ENCODE data around the gene AGO4. TPM values are rescaled to one million over a fixed set of nuclear protein-coding genes. Genes with fewer than 3 reads are reported as not detected.
A peak's percentile ranks its signal among the peaks of the same experiment; 100 is the strongest.

AGO4 gene
- total and polyA plus RNA-seq, 2 of the 4 experiments (the other 2 are of a cell fraction): 8.2 to 9.2 TPM

DNA sequence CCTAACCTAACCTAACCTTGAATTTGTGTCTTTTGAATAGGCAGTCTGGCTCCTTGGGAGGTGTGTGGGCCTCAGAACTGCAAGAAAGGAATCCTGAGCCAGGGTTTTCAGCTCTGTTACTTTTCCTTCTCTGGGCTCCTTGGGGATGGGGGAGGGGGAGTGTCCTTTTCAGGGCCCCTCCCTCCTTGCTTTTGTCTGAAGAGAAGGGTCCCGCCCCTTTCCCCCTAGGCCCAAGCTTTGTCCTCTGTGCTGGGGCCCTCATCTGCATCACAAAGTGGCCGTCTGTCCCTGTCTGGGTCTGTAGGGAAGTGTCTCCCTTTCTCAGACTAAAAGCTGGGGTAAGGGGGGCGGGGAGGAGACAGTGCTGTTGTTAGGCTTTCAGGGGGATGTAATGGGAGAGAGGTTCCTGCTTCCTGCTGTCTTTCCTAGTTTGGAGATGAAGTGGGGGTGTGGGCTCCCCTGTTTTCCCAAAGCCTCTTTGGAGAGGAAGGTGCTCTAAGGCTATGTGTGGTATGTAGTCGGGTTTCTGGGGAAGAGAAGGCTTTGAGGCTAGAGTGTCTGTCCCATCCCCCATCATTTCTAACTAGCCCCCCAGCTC, 78.2 kb downstream of the AGO4 start:
- H3K27me3 ChIP-seq (ENCODE audit: control insufficient read depth, insufficient read depth, low read length): no peaks in the 10 kb centered on the region
- no peak overlapping the region for H3K14ac ChIP-seq (replicated peaks; ENCODE audit: low read depth, low read length)
- H3K4me1 ChIP-seq (ENCODE audit: control insufficient read depth, insufficient read depth, low read length): peaks cover 14% of the 10 kb centered on the region
- dilution Hi-C loops (cut with HindIII; ENCODE audit: low sequenced_read_pairs, unreplicated experiment) (no loop called here), intact Hi-C loops (cut with micrococcal nuclease) (no loop called here), in situ Hi-C loops (cut with MboI; ENCODE audit: low sequenced_read_pairs) (no loop called here)
- DNase-seq (no peak), ATAC-seq (ENCODE audit: low read depth) (no peak)
- no peak overlapping the region for H4K5ac ChIP-seq (ENCODE audit: low read depth, low read length)
- no peak overlapping the region for H2AK5ac ChIP-seq (ENCODE audit: low read depth, low read length)
- no peak overlapping the region for H2BK5ac ChIP-seq (ENCODE audit: low read depth, low read length, poor library complexity, severe bottlenecking)
- H3K4me2 ChIP-seq (ENCODE audit: low read depth, low read length): no peak overlapping the region; the same call in 1 of the 2 replicates
- no peak overlapping the region for H2BK15ac ChIP-seq (ENCODE audit: low read depth, low read length)
- no peak overlapping the region for H3K18ac ChIP-seq (ENCODE audit: low read depth, low read length)
- H4K91ac ChIP-seq (ENCODE audit: insufficient read depth, low read depth, low read length): no peak overlapping the region
- H2AFZ ChIP-seq (replicated peaks; ENCODE audit: low read length, poor library complexity): peak overlapping the region; percentile 34
- no TSS peak for BruUV-seq (replicated peaks)
- H3K4me3 ChIP-seq (ENCODE audit: insufficient read depth, low read depth, low read length): no peak overlapping the region
- H3K4ac ChIP-seq (ENCODE audit: low read depth, low read length): no peak overlapping the region
- H2BK20ac ChIP-seq (ENCODE audit: low read depth, low read length): no peak overlapping the region
- no peak overlapping the region for H3K56ac ChIP-seq (ENCODE audit: extremely low read depth, insufficient read depth, low read length)
- peaks cover 4% of the 10 kb centered on the region; the same call in 1 of the 2 replicates for H3K36me3 ChIP-seq (ENCODE audit: control insufficient read depth, insufficient read depth, low read length)
- peaks cover 31% of the 10 kb centered on the region for H4K20me1 ChIP-seq (ENCODE audit: insufficient read depth, low read length)
- TF ChIP-seq RAD21 (IDR thresholded peaks at IDR 0.05; ENCODE audit: low read length) (no peak), CEBPB (IDR thresholded peaks at IDR 0.05; ENCODE audit: low read depth, low read length) (no peak), SMC3 (IDR thresholded peaks at IDR 0.05; ENCODE audit: low read depth, low read length) (no peak), FOS (IDR thresholded peaks at IDR 0.05; ENCODE audit: low read depth, low read length) (no peak), MAFK (IDR thresholded peaks at IDR 0.05; ENCODE audit: low read depth, low read length) (no peak)
- TF ChIP-seq, protein P1, sequence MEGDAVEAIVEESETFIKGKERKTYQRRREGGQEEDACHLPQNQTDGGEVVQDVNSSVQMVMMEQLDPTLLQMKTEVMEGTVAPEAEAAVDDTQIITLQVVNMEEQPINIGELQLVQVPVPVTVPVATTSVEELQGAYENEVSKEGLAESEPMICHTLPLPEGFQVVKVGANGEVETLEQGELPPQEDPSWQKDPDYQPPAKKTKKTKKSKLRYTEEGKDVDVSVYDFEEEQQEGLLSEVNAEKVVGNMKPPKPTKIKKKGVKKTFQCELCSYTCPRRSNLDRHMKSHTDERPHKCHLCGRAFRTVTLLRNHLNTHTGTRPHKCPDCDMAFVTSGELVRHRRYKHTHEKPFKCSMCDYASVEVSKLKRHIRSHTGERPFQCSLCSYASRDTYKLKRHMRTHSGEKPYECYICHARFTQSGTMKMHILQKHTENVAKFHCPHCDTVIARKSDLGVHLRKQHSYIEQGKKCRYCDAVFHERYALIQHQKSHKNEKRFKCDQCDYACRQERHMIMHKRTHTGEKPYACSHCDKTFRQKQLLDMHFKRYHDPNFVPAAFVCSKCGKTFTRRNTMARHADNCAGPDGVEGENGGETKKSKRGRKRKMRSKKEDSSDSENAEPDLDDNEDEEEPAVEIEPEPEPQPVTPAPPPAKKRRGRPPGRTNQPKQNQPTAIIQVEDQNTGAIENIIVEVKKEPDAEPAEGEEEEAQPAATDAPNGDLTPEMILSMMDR (conservative IDR thresholded peaks at IDR 0.05; ENCODE audit: low read depth, low read length): no peak
- TF ChIP-seq, protein P2, sequence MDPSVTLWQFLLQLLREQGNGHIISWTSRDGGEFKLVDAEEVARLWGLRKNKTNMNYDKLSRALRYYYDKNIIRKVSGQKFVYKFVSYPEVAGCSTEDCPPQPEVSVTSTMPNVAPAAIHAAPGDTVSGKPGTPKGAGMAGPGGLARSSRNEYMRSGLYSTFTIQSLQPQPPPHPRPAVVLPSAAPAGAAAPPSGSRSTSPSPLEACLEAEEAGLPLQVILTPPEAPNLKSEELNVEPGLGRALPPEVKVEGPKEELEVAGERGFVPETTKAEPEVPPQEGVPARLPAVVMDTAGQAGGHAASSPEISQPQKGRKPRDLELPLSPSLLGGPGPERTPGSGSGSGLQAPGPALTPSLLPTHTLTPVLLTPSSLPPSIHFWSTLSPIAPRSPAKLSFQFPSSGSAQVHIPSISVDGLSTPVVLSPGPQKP (IDR thresholded peaks at IDR 0.05; ENCODE audit: borderline replicate concordance, low read depth, low read length): no peak
- H3K9ac ChIP-seq (ENCODE audit: low read depth, low read length): no peak overlapping the region
- peaks cover 18 to 48% of the 10 kb centered on the region in 2 experiments for H3K79me1 ChIP-seq (ENCODE audit: low read depth in 1 of 2, low read length in 2 of 2)
- H4K8ac ChIP-seq (ENCODE audit: low read depth in 2 of 2, low read length in 2 of 2): no peak overlapping the region
- peaks cover 15% of the 10 kb centered on the region for H3K9me1 ChIP-seq (ENCODE audit: insufficient read depth, low read length)
- ChIA-PET POLR2A (ENCODE audit: unreplicated experiment) (no interaction called here), CTCF (no interaction called here)
- H3K27ac ChIP-seq (ENCODE audit: insufficient read depth, low read length): no peak overlapping the region
- no CpG with 5 or more reads among the region's 4 CpGs for WGBS, 2 experiments (ENCODE audit: extremely low coverage in 2 of 2, insufficient read length in 1 of 2)
- no peak overlapping the region for H2BK120ac ChIP-seq (ENCODE audit: low read depth, low read length)
- H2AK9ac ChIP-seq (replicated peaks; ENCODE audit: low read depth, low read length, poor library complexity): no peak overlapping the region
- no peaks in the 10 kb centered on the region for H3K9me3 ChIP-seq (ENCODE audit: control insufficient read depth, insufficient read depth, low read length)
- no peak overlapping the region for H3K23ac ChIP-seq (ENCODE audit: low read depth, low read length)

Measured in IMR-90 (cell line).